Nephron progenitor cell (in vitro differentiated cells): Measurements from ENCODE around the gene LRRC51.

Experiments
- DNase-seq: peaks from one replicate; pipeline ENCODE4 v3.0.0; 2021
- H3K27ac Mint-ChIP-seq: 2 replicates; pipeline ENCODE4 v1.8.0; 2021; ENCODE audit warnings: mild to moderate bottlenecking, moderate library complexity, mixed read lengths
- H3K27me3 Mint-ChIP-seq: 2 replicates; pipeline ENCODE4 v1.8.0; 2021; ENCODE audit warnings: mild to moderate bottlenecking, low read depth, mixed read lengths; ENCODE audit not compliant: poor library complexity
- H3K36me3 Mint-ChIP-seq: 2 replicates; pipeline ENCODE4 v1.8.0; 2021; ENCODE audit warnings: low read depth, mixed read lengths
- H3K4me1 Mint-ChIP-seq: 2 replicates; pipeline ENCODE4 v1.8.0; 2021; ENCODE audit warnings: mixed read lengths
- H3K4me3 Mint-ChIP-seq: 2 replicates; pipeline ENCODE4 v1.8.0; 2021; ENCODE audit warnings: mild to moderate bottlenecking, moderate library complexity, mixed read lengths
- H3K9me3 Mint-ChIP-seq: 2 replicates; pipeline ENCODE4 v1.8.0; 2021; ENCODE audit warnings: mild to moderate bottlenecking, moderate library complexity, mixed read lengths
- CTCF ChIP-seq: fragments of 200-600 bp; sonication (generic); IDR thresholded peaks from 2 replicates; pipeline ENCODE4 v1.5.0; 2021; ENCODE audit warnings: antibody characterized with exemption

The LRRC51 gene

GRCh38 chr11:72103754-72104167, 23.1 kb downstream of the LRRC51 start:
- no peak for DNase-seq
- no peak for TF ChIP-seq CTCF
- H3K4me3 Mint-ChIP-seq, result peak overlapping the region; percentile 93
- H3K27ac Mint-ChIP-seq, result peak overlapping the region; percentile 96
- peaks cover 22% of the 10 kb centered on the region for H3K36me3 Mint-ChIP-seq
- peaks cover 3% of the 10 kb centered on the region for H3K9me3 Mint-ChIP-seq
- peaks cover 44% of the 10 kb centered on the region for H3K4me1 Mint-ChIP-seq
- H3K27me3 Mint-ChIP-seq, result peaks cover 3% of the 10 kb centered on the region

- Mint-ChIP-seq H3K36me3 (peaks cover 21% of the 10 kb centered on the region), H3K4me1 (peaks cover 38% of the 10 kb centered on the region), H3K27me3 (peaks cover 3% of the 10 kb centered on the region), H3K4me3 (peak within 1 kb of the TSS; percentile 4), H3K9me3 (peaks cover 3% of the 10 kb centered on the region), H3K27ac (peak within 1 kb of the TSS; percentile 42)
- TF ChIP-seq CTCF, result no peak
- DNase-seq, result no peak
Observed at GRCh38 chr11:72105888-72106287, 25.2 kb downstream of the LRRC51 start, which contains the start of gene TOMT. TSS of gene TOMT (plus strand) at chr11:72105924. CDS start at chr11:72105952, 28 bp downstream.

GRCh38 chr11:72111300-72112142, 30.9 kb downstream of the LRRC51 start:
- TF ChIP-seq CTCF, result no peak
- H3K4me3 Mint-ChIP-seq, result peak overlapping the region; percentile 92
- no peak for DNase-seq
- H3K27ac Mint-ChIP-seq, result peak overlapping the region; percentile 100
- peaks cover 9% of the 10 kb centered on the region for H3K36me3 Mint-ChIP-seq
- peaks cover 24% of the 10 kb centered on the region for H3K4me1 Mint-ChIP-seq
- H3K9me3 Mint-ChIP-seq, result peaks cover 7% of the 10 kb centered on the region
- H3K27me3 Mint-ChIP-seq, result peaks cover 13% of the 10 kb centered on the region

DNA sequence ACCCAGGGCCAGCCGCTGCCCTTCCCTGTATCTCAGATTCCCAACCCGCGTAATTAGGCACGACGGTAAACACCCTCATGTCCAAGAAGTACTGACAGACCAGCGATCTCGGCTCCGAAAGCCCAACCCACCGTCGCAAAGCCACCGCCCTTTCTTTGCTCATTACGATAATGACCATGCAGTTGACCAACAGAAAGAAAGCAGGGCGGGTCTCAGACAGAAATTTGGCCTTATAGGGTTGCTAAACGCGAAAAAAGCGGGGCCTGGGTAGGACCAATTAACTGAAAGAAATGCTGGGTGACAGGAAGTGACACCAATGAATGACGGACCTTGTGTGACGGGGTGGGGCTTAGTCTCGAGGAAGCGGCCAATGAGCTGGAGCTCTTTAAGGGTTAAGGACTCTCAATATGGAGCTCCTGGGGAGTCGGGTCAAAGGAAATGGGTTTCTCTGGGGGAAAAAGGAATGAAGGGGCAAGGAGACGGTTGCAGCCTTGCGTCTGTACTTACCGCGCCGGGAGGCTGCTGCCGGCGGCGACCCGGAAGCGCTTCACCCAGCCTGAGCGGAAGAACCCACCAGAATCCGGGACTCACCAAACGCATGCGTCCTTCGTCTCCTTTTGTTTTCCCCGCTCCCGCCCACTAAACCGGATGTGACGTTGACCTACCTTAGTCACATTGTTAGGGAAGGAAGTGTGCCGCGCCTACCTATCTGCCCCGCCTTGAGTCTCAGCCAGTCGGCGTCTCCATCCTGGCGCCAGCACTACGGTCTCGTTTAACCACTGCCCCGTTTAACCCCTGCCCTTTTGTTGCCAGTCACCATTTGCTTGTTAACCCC, 31.7 kb downstream of the LRRC51 start, which contains the start of gene ANAPC15:
ANAPC15 (minus strand) TSS at position 553 of the 835 bp plus-strand sequence. CDS start 1,419 bp downstream, outside the sequence.
- H3K4me3 Mint-ChIP-seq, result peak within 1 kb of the TSS; percentile 92
- peak; percentile 92 for DNase-seq
- peak within 1 kb of the TSS; percentile 100 for H3K27ac Mint-ChIP-seq
- H3K9me3 Mint-ChIP-seq, result peaks cover 7% of the 10 kb centered on the region
- TF ChIP-seq CTCF, result no peak
- peaks cover 24% of the 10 kb centered on the region for H3K4me1 Mint-ChIP-seq
- H3K27me3 Mint-ChIP-seq, result peaks cover 15% of the 10 kb centered on the region
- peaks cover 8% of the 10 kb centered on the region for H3K36me3 Mint-ChIP-seq

GRCh38 chr11:72112978-72113808, 32.5 kb downstream of the LRRC51 start:
- H3K4me3 Mint-ChIP-seq, result peak overlapping the region; percentile 92
- peaks cover 6% of the 10 kb centered on the region for H3K36me3 Mint-ChIP-seq
- no peak for TF ChIP-seq CTCF
- no peak for DNase-seq
- peaks cover 7% of the 10 kb centered on the region for H3K9me3 Mint-ChIP-seq
- peaks cover 15% of the 10 kb centered on the region for H3K27me3 Mint-ChIP-seq
- peaks cover 25% of the 10 kb centered on the region for H3K4me1 Mint-ChIP-seq
- peak overlapping the region; percentile 100 for H3K27ac Mint-ChIP-seq
